ENCODE measurements around the gene CFAP20DC.
A peak's percentile ranks its signal among the peaks of the same experiment; 100 is the strongest.
"Not testable (repeated sequence)": the region's sequence is repeated elsewhere in the genome, so short reads cannot be mapped to it uniquely, and the experiment has no call there.

The CFAP20DC gene

GRCh38 chr3:58829321-58830000 lies 220.4 kb downstream of the CFAP20DC start:
- H3K27ac ChIP-seq: no peak overlapping the region
- DNase-seq (ENCODE audit: low spot score): no peak
- no peak for TF ChIP-seq CTCF (conservative IDR thresholded peaks at IDR 0.05; ENCODE audit: low read depth)
- CTCF ChIA-PET: interaction anchor here (0.7 kb wide), 1 partner anchor 1028 kb away, joined by 3 read pairs; no protein-coding TSS in a partner anchor
- POLR2A ChIA-PET (ENCODE audit: low non-redundant PET): no interaction called here

- CTCF ChIA-PET: interaction anchor here (0.6 to 0.8 kb wide), 6 partner anchors 10 to 379 kb away, joined by 3 read pairs; no protein-coding TSS in a partner anchor
- no peak overlapping the region for H3K27ac ChIP-seq
- no peak for TF ChIP-seq CTCF (conservative IDR thresholded peaks at IDR 0.05; ENCODE audit: low read depth)
- POLR2A ChIA-PET (ENCODE audit: low non-redundant PET): no interaction called here
- DNase-seq (ENCODE audit: low spot score): no peak
These were observed 225.0 kb downstream of the CFAP20DC start for GRCh38 chr3:58824777-58825176.

GRCh38 chr3:58824285-58824684 lies 225.5 kb downstream of the CFAP20DC start:
- peak; percentile 62 for TF ChIP-seq CTCF (conservative IDR thresholded peaks at IDR 0.05; ENCODE audit: low read depth)
- POLR2A ChIA-PET (ENCODE audit: low non-redundant PET): no interaction called here

GRCh38 chr3:58806551-58807244 lies 243.1 kb downstream of the CFAP20DC start:
- POLR2A ChIA-PET (ENCODE audit: low non-redundant PET); CTCF ChIA-PET; H3K27ac ChIP-seq; DNase-seq (ENCODE audit: low spot score): not testable (repeated sequence)

More at GRCh38 chr3:58824285-58824684, 225.5 kb downstream of the CFAP20DC start:
- H3K27ac ChIP-seq: no peak overlapping the region
- peak; percentile 32 for DNase-seq (ENCODE audit: low spot score)
- CTCF ChIA-PET: interaction anchor here (0.6 to 0.8 kb wide), 4 partner anchors 13 to 380 kb away, joined by 3 read pairs; no protein-coding TSS in a partner anchor

GRCh38 chr3:58804914-58805313 lies 244.9 kb downstream of the CFAP20DC start:
- ChIA-PET CTCF (no interaction called here), POLR2A (ENCODE audit: low non-redundant PET) (no interaction called here)
- no peak for TF ChIP-seq CTCF (conservative IDR thresholded peaks at IDR 0.05; ENCODE audit: low read depth)
- no peak for DNase-seq (ENCODE audit: low spot score)
- H3K27ac ChIP-seq: no peak overlapping the region

GRCh38 chr3:58801541-58801940 lies 248.3 kb downstream of the CFAP20DC start:
- no peak overlapping the region for H3K27ac ChIP-seq
- ChIA-PET POLR2A (ENCODE audit: low non-redundant PET) (no interaction called here), CTCF (no interaction called here)
- TF ChIP-seq CTCF (conservative IDR thresholded peaks at IDR 0.05; ENCODE audit: low read depth): no peak
- no peak for DNase-seq (ENCODE audit: low spot score)

- H3K27ac ChIP-seq: no peak overlapping the region
- DNase-seq (ENCODE audit: low spot score): no peak
- ChIA-PET CTCF (no interaction called here), POLR2A (ENCODE audit: low non-redundant PET) (no interaction called here)
- no peak for TF ChIP-seq CTCF (conservative IDR thresholded peaks at IDR 0.05; ENCODE audit: low read depth)
These were observed 248.9 kb downstream of the CFAP20DC start for GRCh38 chr3:58800940-58801339.

Data from RWPE1 (cell line).